Glutamatergic neuron (in vitro differentiated cells): Measurements from ENCODE around the gene DNAL1. TPM values are rescaled to one million over a fixed set of nuclear protein-coding genes. Genes with fewer than 3 reads are reported as not detected.

Experiments
- DNase-seq: peaks from one replicate; pipeline ENCODE4 v3.0.0; 2022
- H3K27ac Mint-ChIP-seq: one replicate; pipeline ENCODE4 v1.8.0; 2020; ENCODE audit warnings: mild to moderate bottlenecking, mixed read lengths, inconsistent platforms; ENCODE audit not compliant: unreplicated experiment
- H3K27me3 Mint-ChIP-seq: one replicate; pipeline ENCODE4 v1.8.0; 2020; ENCODE audit warnings: mild to moderate bottlenecking, moderate library complexity, mixed read lengths, inconsistent platforms; ENCODE audit not compliant: unreplicated experiment
- H3K36me3 Mint-ChIP-seq: one replicate; pipeline ENCODE4 v1.8.0; 2020; ENCODE audit warnings: mild to moderate bottlenecking, mixed read lengths, inconsistent platforms; ENCODE audit not compliant: unreplicated experiment
- H3K4me1 Mint-ChIP-seq: one replicate; pipeline ENCODE4 v1.8.0; 2020; ENCODE audit warnings: mild to moderate bottlenecking, low read depth, mixed read lengths, inconsistent platforms; ENCODE audit not compliant: unreplicated experiment
- H3K4me3 Mint-ChIP-seq: one replicate; pipeline ENCODE4 v1.8.0; 2020; ENCODE audit warnings: mild to moderate bottlenecking, mixed read lengths, inconsistent platforms; ENCODE audit not compliant: unreplicated experiment
- H3K9me3 Mint-ChIP-seq: one replicate; pipeline ENCODE4 v1.8.0; 2020; ENCODE audit warnings: mild to moderate bottlenecking, moderate library complexity, mixed read lengths, inconsistent platforms; ENCODE audit not compliant: unreplicated experiment
- total RNA-seq: library from RNA; stranded (reverse); fragmentation: NEBNext Ultra II Directional; extraction: Animal tissue kit (Norgen Biotek cat#: 25700); gene quantifications from one replicate; pipeline ENCODE4 v1.2.1, GENCODE V29; 2021; ENCODE audit not compliant: unreplicated experiment
- TF ChIP-seq, protein P1 (sequence below): fragments of 200-600 bp; sonication (generic); IDR thresholded peaks from one replicate; pipeline ENCODE4 v1.5.0; 2021; ENCODE audit not compliant: partially characterized antibody, unreplicated experiment

The DNAL1 gene
- total RNA-seq, 1 donor from 2014 or later: 18.5 TPM

- no peak for DNase-seq
- no peaks in the 10 kb centered on the region for H3K9me3 Mint-ChIP-seq
- peaks cover 3% of the 10 kb centered on the region for H3K27me3 Mint-ChIP-seq
- TF ChIP-seq, protein P1, sequence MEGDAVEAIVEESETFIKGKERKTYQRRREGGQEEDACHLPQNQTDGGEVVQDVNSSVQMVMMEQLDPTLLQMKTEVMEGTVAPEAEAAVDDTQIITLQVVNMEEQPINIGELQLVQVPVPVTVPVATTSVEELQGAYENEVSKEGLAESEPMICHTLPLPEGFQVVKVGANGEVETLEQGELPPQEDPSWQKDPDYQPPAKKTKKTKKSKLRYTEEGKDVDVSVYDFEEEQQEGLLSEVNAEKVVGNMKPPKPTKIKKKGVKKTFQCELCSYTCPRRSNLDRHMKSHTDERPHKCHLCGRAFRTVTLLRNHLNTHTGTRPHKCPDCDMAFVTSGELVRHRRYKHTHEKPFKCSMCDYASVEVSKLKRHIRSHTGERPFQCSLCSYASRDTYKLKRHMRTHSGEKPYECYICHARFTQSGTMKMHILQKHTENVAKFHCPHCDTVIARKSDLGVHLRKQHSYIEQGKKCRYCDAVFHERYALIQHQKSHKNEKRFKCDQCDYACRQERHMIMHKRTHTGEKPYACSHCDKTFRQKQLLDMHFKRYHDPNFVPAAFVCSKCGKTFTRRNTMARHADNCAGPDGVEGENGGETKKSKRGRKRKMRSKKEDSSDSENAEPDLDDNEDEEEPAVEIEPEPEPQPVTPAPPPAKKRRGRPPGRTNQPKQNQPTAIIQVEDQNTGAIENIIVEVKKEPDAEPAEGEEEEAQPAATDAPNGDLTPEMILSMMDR: no peak
- peaks cover 12% of the 10 kb centered on the region for H3K4me1 Mint-ChIP-seq
- H3K4me3 Mint-ChIP-seq: no peak overlapping the region
- no peaks in the 10 kb centered on the region for H3K36me3 Mint-ChIP-seq
- H3K27ac Mint-ChIP-seq: no peak overlapping the region
Measured at GRCh38 chr14:73729556-73730265, 84.9 kb downstream of the DNAL1 start.

DNA sequence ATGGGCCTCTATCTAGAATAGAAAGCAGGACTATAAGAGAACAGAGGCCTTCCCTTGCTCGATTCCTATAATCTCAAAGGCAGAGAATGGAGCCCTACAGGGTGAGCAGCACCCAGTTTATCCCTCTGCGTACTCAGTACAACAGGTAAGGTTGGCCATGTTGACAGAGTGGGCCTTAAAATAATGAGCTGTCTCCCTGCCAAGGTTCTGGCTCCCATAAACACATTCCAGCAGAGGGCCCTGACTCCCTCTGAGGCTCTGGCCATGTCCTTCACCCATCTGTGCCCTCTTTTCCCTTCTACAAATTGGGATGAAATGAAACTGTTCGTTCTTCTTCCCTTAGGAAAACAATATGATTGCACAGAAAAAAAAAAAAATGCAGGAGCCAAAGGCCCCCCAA, 86.3 kb downstream of the DNAL1 start:
- TF ChIP-seq, protein P1: no peak
- Mint-ChIP-seq H3K36me3 (no peaks in the 10 kb centered on the region), H3K27me3 (peaks cover 2% of the 10 kb centered on the region), H3K4me3 (no peak overlapping the region), H3K27ac (no peak overlapping the region), H3K9me3 (peaks cover 2% of the 10 kb centered on the region), H3K4me1 (peaks cover 5% of the 10 kb centered on the region)
- DNase-seq: no peak

DNA sequence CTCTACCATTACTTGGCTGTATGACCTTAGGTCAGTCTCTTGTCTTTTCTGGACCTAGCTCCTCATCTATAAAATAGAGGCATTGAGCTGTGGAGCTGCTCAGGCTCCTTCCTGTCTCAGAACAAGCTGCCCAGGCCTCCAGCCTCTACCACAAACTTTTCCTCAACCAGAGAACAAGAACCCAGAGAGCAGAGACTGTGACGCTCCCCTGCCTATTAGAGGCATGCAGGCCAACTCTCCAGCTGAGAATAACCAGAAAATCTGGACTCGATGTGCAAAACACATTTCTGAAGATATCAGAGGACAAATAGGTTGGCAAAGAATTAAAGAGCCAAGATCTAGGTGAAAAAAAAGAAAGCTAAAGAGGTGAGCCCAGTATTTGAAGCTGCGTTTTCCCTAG, 87.2 kb downstream of the DNAL1 start:
- Mint-ChIP-seq H3K36me3 (no peaks in the 10 kb centered on the region), H3K4me1 (peaks cover 3% of the 10 kb centered on the region), H3K9me3 (peaks cover 2% of the 10 kb centered on the region), H3K27me3 (peaks cover 2% of the 10 kb centered on the region), H3K27ac (no peak overlapping the region), H3K4me3 (no peak overlapping the region)
- TF ChIP-seq, protein P1: no peak
- no peak for DNase-seq

DNA sequence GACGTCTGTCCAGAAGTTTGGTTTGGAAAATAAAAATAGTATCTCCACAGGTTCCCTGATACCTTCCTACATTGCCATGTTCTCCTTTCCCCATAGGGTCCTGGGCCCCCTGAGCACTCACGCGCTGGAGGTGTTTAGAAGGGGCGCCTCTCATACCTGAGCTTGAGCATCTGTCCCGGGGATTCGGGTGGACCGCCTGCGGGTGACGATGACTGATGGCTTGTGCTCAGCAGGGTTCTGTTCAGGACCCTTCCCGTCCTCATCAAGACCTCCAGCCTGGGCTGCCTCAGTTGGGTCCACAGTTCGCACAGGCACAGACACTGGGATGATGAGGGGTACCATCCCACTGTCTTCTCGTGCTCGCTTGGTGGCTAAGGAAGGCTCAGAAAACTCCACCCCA, 92.1 kb downstream of the DNAL1 start:
- Mint-ChIP-seq H3K36me3 (no peaks in the 10 kb centered on the region), H3K27ac (no peak overlapping the region), H3K4me1 (peaks cover 6% of the 10 kb centered on the region), H3K4me3 (no peak overlapping the region), H3K27me3 (peaks cover 3% of the 10 kb centered on the region), H3K9me3 (peaks cover 2% of the 10 kb centered on the region)
- DNase-seq: no peak
- TF ChIP-seq, protein P1: no peak

DNA sequence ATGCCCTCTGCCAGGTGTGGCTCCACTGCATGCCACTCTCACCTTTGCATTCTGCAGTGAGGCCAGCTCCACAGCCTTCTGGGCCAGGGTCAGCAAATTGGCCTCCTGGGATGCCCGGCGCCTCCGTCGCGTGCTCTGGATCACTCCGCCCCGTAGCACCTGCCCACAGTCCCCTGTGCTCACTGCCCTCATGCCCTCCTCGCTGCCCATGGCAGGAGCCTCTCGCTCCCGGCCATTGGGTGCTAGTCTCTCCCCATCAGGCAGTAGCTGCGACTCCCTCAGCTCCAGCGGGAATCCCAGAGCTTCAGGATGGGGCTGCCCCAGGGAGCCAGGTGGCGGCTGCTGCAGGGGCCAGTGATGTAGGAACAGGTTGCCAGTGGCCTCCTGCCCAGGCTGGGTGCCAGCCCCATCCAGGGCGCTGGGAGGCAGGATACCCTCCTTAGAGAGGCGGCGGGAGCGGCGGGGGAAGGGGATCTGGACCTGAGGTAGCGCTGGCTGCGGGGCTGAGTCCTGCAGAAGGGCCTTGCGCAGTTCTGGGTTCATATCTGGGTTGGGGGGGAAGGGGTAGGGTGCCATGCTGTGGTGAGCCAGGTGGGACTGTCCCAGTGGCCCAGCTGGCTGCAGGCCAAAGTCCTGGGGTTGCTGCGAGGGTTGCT, 93.9 kb downstream of the DNAL1 start:
- TF ChIP-seq, protein P1: no peak
- DNase-seq: no peak
- Mint-ChIP-seq H3K9me3 (peaks cover 2% of the 10 kb centered on the region), H3K27ac (no peak overlapping the region), H3K4me3 (no peak overlapping the region), H3K27me3 (peaks cover 6% of the 10 kb centered on the region), H3K4me1 (peaks cover 6% of the 10 kb centered on the region), H3K36me3 (no peaks in the 10 kb centered on the region)
